ENCODE results near the gene RASGRP1.

DNA sequence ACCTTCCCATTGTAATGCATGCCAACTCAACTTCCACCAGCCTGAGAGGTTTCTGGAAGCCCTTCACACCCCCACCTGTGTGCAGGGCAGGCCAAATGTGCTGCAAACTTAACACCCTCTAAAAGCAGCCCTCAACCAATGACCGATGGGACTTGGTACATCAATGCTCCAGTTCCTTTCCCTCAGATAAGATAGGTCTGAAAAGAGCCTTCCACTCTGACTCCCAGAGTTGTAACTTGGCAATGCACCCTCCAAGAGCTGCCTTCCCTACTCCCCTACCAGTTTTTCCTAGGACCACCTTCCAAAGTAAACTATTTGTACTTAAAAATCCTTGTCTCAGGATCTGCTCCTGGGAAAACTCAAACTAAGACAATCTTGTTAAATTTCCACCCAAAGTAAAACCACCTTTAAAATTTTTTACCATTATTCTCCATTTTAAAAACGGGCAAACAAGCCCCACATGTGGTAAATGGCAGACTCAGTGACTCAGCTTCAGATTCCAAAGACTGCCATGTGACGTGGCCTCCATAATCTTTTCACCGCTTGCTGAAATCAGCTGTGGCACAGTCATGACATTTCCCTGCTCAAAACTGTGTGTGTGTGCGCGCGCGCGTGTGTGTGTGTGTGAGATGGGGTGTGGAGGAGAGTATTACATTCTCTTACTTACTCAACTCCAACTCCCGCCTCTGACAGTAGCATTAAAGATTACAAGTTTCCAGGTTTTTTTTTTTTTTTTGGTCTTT lies 17.2 kb downstream of the RASGRP1 start:
- no peak for TF ChIP-seq NR3C1 (CRISPR knock-in tag; conservative IDR thresholded peaks at IDR 0.05; ENCODE audit: low read depth)
- TF ChIP-seq, protein P1, sequence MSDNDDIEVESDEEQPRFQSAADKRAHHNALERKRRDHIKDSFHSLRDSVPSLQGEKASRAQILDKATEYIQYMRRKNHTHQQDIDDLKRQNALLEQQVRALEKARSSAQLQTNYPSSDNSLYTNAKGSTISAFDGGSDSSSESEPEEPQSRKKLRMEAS (CRISPR knock-in tag; IDR thresholded peaks at IDR 0.05): no peak
- TF ChIP-seq, protein P2, sequence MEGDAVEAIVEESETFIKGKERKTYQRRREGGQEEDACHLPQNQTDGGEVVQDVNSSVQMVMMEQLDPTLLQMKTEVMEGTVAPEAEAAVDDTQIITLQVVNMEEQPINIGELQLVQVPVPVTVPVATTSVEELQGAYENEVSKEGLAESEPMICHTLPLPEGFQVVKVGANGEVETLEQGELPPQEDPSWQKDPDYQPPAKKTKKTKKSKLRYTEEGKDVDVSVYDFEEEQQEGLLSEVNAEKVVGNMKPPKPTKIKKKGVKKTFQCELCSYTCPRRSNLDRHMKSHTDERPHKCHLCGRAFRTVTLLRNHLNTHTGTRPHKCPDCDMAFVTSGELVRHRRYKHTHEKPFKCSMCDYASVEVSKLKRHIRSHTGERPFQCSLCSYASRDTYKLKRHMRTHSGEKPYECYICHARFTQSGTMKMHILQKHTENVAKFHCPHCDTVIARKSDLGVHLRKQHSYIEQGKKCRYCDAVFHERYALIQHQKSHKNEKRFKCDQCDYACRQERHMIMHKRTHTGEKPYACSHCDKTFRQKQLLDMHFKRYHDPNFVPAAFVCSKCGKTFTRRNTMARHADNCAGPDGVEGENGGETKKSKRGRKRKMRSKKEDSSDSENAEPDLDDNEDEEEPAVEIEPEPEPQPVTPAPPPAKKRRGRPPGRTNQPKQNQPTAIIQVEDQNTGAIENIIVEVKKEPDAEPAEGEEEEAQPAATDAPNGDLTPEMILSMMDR (IDR thresholded peaks at IDR 0.05): no peak
- TF ChIP-seq SMAD3 (CRISPR knock-in tag; IDR thresholded peaks at IDR 0.05; ENCODE audit: borderline replicate concordance): no peak
- no peak for TF ChIP-seq TP53 (CRISPR knock-in tag; IDR thresholded peaks at IDR 0.05)
- TF ChIP-seq ZNF121 (CRISPR knock-in tag; IDR thresholded peaks at IDR 0.05): no peak
- TF ChIP-seq, protein P3, sequence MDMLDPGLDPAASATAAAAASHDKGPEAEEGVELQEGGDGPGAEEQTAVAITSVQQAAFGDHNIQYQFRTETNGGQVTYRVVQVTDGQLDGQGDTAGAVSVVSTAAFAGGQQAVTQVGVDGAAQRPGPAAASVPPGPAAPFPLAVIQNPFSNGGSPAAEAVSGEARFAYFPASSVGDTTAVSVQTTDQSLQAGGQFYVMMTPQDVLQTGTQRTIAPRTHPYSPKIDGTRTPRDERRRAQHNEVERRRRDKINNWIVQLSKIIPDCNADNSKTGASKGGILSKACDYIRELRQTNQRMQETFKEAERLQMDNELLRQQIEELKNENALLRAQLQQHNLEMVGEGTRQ (CRISPR knock-in tag; IDR thresholded peaks at IDR 0.05): no peak
- no peak for TF ChIP-seq NR2C2 (CRISPR knock-in tag; IDR thresholded peaks at IDR 0.05)
- TF ChIP-seq, protein P4, sequence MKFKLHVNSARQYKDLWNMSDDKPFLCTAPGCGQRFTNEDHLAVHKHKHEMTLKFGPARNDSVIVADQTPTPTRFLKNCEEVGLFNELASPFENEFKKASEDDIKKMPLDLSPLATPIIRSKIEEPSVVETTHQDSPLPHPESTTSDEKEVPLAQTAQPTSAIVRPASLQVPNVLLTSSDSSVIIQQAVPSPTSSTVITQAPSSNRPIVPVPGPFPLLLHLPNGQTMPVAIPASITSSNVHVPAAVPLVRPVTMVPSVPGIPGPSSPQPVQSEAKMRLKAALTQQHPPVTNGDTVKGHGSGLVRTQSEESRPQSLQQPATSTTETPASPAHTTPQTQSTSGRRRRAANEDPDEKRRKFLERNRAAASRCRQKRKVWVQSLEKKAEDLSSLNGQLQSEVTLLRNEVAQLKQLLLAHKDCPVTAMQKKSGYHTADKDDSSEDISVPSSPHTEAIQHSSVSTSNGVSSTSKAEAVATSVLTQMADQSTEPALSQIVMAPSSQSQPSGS (CRISPR knock-in tag; IDR thresholded peaks at IDR 0.05; ENCODE audit: borderline replicate concordance, low read depth): no peak
- TF ChIP-seq, protein P5, sequence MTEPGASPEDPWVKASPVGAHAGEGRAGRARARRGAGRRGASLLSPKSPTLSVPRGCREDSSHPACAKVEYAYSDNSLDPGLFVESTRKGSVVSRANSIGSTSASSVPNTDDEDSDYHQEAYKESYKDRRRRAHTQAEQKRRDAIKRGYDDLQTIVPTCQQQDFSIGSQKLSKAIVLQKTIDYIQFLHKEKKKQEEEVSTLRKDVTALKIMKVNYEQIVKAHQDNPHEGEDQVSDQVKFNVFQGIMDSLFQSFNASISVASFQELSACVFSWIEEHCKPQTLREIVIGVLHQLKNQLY (CRISPR knock-in tag; IDR thresholded peaks at IDR 0.05): no peak
- TF ChIP-seq KAT7 (CRISPR knock-in tag; IDR thresholded peaks at IDR 0.05; ENCODE audit: borderline replicate concordance): no peak
- TF ChIP-seq ELF4 (CRISPR knock-in tag; IDR thresholded peaks at IDR 0.05; ENCODE audit: low read depth): no peak
